Heart left ventricle (tissue), 13 donors: ENCODE measurements around the gene TMC7.

Experiments used
- CTCF ChIP-seq, 12 donors: fragments of 200-600 bp; sonication (generic) in 4 of 12; IDR thresholded peaks; one replicate each; pipeline versions ENCODE4 v1.5.0 to v1.8.0; 2018 to 2022; ENCODE audit warnings: antibody characterized with exemption in 12 of 12, mild to moderate bottlenecking in 5 of 12
- POLR2A ChIP-seq, 2 donors: fragments of 450-650 bp; IDR thresholded peaks; one replicate each; pipeline ENCODE4 v1.6.1; 2017; ENCODE audit warnings: antibody characterized with exemption in 2 of 2, mild to moderate bottlenecking in 2 of 2, moderate library complexity in 2 of 2
- donor health status: ischemic (EF 13 %, LVEDD 7.1; RV severe dilation, severe dysfunction).
- donor health status: DM: no; HTN: yes; CAD: no.
- donor health status: DM: no; HTN: no; CAD: no.
- donor health status: ischemic (EF 25% LVEDD 6.9; RV normal size, moderate dysfunction).
- donor health status: ischemic (EF 25% LVEDD 5.7; RV mildly dilated, moderate dysfunction).
- donor health status: ischemic (EF 35%, LVEDD 5.7; RV mildly dilated, moderate dysfunction).
- donor health status: nonischemic (EF 11% LVEDD 7.7; RV severe dilation, severe dysfunction).
- donor health status: DM: yes; HTN: yes; CAD: no.
- donor health status: PGD.
- donor health status: ischemic (EF 29% LVEDD 5.4; RV normal size, mild dysfunction).
- donor health status: nonischemic (EF 23%, LVEDD 6.1; RV moderate dilation, normal function).

- no peak for TF ChIP-seq CTCF (IDR thresholded peaks at IDR 0.05)
- no peak for TF ChIP-seq POLR2A (IDR thresholded peaks at IDR 0.05)
These were observed 56.7 kb downstream of the TMC7 start for GRCh38 chr16:19040400-19040799.
